WTC11 (cell line): ENCODE data around the gene PLEKHH1.

Experiments
- CBFB ChIP-seq: sonication (generic); formaldehyde crosslinking; IDR thresholded peaks from 2 replicates; pipeline ENCODE4 v1.8.1; 2022; ENCODE audit warnings: mild to moderate bottlenecking, low read depth, missing genetic modification reagents
- ETV6 ChIP-seq: sonication (generic); formaldehyde crosslinking; IDR thresholded peaks from 2 replicates; pipeline ENCODE4 v1.8.1; 2022; ENCODE audit warnings: mild to moderate bottlenecking, missing genetic modification reagents
- GRHL2 ChIP-seq: fragments of 250-450 bp; sonication (Bioruptor Pico); IDR thresholded peaks from 2 replicates; pipeline ENCODE4 v1.8.0; 2022; ENCODE audit warnings: mild to moderate bottlenecking, moderate library complexity; ENCODE audit not compliant: insufficient replicate concordance, severe bottlenecking
- JUN ChIP-seq: sonication (generic); formaldehyde crosslinking; IDR thresholded peaks from 2 replicates; pipeline ENCODE4 v1.8.0; 2023; ENCODE audit warnings: mild to moderate bottlenecking, missing genetic modification reagents
- NFYB ChIP-seq: sonication (generic); formaldehyde crosslinking; conservative IDR thresholded peaks from 2 replicates; pipeline ENCODE4 v1.8.0; 2022; ENCODE audit warnings: low read depth, missing genetic modification reagents
- TCF7 ChIP-seq: sonication (generic); formaldehyde crosslinking; IDR thresholded peaks from 2 replicates; pipeline ENCODE4 v1.8.0; 2022; ENCODE audit warnings: mild to moderate bottlenecking, low read depth, missing genetic modification reagents, moderate library complexity
- TF ChIP-seq, protein P1 (sequence below): fragments of 200-600 bp; IDR thresholded peaks from 2 replicates; pipeline ENCODE4 v1.8.0; 2022; ENCODE audit warnings: antibody characterized with exemption
- TF ChIP-seq, protein P2 (sequence below): sonication (generic); formaldehyde crosslinking; IDR thresholded peaks from 2 replicates; pipeline ENCODE4 v1.8.0; 2023; ENCODE audit warnings: mild to moderate bottlenecking, missing genetic modification reagents
- TF ChIP-seq, protein P3 (sequence below): sonication (generic); formaldehyde crosslinking; IDR thresholded peaks from 2 replicates; pipeline ENCODE4 v1.8.1; 2023; ENCODE audit warnings: mild to moderate bottlenecking, missing genetic modification reagents
- TF ChIP-seq, protein P4 (sequence below): sonication (generic); formaldehyde crosslinking; IDR thresholded peaks from 2 replicates; pipeline ENCODE4 v1.8.1; 2023; ENCODE audit warnings: mild to moderate bottlenecking, missing genetic modification reagents, borderline replicate concordance
- TF ChIP-seq, protein P5 (sequence below): sonication (generic); formaldehyde crosslinking; IDR thresholded peaks from 2 replicates; pipeline ENCODE4 v1.8.1; 2023; ENCODE audit warnings: mild to moderate bottlenecking, missing genetic modification reagents, moderate library complexity
- TF ChIP-seq, protein P6 (sequence below): sonication (generic); formaldehyde crosslinking; IDR thresholded peaks from 2 replicates; pipeline ENCODE4 v1.8.0; 2022; ENCODE audit warnings: mild to moderate bottlenecking, missing genetic modification reagents

DNA sequence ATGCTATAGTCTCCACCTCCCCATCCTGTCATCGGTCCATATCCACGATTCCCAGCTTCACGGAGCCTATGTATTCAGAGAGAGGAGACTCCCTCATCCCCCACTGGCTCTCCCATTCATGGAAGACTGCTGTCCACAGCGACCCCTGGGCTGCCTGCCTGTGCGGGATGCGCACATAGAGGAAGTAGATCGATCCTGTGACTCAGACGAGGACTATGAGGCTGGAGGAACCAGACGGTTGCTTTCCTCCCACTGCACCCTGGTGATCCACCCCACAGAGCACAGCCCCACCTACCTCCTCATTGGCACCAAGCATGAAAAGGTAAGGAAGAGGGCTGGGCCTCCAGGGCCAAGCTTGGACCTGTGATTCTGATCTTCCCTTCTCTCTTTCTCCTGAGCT is 42.6 kb downstream of the PLEKHH1 start:
- TF ChIP-seq, protein P1, sequence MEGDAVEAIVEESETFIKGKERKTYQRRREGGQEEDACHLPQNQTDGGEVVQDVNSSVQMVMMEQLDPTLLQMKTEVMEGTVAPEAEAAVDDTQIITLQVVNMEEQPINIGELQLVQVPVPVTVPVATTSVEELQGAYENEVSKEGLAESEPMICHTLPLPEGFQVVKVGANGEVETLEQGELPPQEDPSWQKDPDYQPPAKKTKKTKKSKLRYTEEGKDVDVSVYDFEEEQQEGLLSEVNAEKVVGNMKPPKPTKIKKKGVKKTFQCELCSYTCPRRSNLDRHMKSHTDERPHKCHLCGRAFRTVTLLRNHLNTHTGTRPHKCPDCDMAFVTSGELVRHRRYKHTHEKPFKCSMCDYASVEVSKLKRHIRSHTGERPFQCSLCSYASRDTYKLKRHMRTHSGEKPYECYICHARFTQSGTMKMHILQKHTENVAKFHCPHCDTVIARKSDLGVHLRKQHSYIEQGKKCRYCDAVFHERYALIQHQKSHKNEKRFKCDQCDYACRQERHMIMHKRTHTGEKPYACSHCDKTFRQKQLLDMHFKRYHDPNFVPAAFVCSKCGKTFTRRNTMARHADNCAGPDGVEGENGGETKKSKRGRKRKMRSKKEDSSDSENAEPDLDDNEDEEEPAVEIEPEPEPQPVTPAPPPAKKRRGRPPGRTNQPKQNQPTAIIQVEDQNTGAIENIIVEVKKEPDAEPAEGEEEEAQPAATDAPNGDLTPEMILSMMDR, result no peak
- TF ChIP-seq TCF7 (CRISPR knock-in tag) (no peak), ETV6 (CRISPR knock-in tag) (no peak), JUN (no peak), NFYB (CRISPR knock-in tag) (no peak), GRHL2 (CRISPR knock-in tag) (no peak), CBFB (no peak)
- TF ChIP-seq, protein P2, sequence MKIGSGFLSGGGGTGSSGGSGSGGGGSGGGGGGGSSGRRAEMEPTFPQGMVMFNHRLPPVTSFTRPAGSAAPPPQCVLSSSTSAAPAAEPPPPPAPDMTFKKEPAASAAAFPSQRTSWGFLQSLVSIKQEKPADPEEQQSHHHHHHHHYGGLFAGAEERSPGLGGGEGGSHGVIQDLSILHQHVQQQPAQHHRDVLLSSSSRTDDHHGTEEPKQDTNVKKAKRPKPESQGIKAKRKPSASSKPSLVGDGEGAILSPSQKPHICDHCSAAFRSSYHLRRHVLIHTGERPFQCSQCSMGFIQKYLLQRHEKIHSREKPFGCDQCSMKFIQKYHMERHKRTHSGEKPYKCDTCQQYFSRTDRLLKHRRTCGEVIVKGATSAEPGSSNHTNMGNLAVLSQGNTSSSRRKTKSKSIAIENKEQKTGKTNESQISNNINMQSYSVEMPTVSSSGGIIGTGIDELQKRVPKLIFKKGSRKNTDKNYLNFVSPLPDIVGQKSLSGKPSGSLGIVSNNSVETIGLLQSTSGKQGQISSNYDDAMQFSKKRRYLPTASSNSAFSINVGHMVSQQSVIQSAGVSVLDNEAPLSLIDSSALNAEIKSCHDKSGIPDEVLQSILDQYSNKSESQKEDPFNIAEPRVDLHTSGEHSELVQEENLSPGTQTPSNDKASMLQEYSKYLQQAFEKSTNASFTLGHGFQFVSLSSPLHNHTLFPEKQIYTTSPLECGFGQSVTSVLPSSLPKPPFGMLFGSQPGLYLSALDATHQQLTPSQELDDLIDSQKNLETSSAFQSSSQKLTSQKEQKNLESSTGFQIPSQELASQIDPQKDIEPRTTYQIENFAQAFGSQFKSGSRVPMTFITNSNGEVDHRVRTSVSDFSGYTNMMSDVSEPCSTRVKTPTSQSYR (CRISPR knock-in tag), result no peak
- TF ChIP-seq, protein P3, sequence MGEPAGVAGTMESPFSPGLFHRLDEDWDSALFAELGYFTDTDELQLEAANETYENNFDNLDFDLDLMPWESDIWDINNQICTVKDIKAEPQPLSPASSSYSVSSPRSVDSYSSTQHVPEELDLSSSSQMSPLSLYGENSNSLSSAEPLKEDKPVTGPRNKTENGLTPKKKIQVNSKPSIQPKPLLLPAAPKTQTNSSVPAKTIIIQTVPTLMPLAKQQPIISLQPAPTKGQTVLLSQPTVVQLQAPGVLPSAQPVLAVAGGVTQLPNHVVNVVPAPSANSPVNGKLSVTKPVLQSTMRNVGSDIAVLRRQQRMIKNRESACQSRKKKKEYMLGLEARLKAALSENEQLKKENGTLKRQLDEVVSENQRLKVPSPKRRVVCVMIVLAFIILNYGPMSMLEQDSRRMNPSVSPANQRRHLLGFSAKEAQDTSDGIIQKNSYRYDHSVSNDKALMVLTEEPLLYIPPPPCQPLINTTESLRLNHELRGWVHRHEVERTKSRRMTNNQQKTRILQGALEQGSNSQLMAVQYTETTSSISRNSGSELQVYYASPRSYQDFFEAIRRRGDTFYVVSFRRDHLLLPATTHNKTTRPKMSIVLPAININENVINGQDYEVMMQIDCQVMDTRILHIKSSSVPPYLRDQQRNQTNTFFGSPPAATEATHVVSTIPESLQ (CRISPR knock-in tag), result no peak
- TF ChIP-seq, protein P4, sequence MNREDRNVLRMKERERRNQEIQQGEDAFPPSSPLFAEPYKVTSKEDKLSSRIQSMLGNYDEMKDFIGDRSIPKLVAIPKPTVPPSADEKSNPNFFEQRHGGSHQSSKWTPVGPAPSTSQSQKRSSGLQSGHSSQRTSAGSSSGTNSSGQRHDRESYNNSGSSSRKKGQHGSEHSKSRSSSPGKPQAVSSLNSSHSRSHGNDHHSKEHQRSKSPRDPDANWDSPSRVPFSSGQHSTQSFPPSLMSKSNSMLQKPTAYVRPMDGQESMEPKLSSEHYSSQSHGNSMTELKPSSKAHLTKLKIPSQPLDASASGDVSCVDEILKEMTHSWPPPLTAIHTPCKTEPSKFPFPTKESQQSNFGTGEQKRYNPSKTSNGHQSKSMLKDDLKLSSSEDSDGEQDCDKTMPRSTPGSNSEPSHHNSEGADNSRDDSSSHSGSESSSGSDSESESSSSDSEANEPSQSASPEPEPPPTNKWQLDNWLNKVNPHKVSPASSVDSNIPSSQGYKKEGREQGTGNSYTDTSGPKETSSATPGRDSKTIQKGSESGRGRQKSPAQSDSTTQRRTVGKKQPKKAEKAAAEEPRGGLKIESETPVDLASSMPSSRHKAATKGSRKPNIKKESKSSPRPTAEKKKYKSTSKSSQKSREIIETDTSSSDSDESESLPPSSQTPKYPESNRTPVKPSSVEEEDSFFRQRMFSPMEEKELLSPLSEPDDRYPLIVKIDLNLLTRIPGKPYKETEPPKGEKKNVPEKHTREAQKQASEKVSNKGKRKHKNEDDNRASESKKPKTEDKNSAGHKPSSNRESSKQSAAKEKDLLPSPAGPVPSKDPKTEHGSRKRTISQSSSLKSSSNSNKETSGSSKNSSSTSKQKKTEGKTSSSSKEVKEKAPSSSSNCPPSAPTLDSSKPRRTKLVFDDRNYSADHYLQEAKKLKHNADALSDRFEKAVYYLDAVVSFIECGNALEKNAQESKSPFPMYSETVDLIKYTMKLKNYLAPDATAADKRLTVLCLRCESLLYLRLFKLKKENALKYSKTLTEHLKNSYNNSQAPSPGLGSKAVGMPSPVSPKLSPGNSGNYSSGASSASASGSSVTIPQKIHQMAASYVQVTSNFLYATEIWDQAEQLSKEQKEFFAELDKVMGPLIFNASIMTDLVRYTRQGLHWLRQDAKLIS (CRISPR knock-in tag), result no peak
- TF ChIP-seq, protein P5, sequence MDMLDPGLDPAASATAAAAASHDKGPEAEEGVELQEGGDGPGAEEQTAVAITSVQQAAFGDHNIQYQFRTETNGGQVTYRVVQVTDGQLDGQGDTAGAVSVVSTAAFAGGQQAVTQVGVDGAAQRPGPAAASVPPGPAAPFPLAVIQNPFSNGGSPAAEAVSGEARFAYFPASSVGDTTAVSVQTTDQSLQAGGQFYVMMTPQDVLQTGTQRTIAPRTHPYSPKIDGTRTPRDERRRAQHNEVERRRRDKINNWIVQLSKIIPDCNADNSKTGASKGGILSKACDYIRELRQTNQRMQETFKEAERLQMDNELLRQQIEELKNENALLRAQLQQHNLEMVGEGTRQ (CRISPR knock-in tag), result no peak
- TF ChIP-seq, protein P6, sequence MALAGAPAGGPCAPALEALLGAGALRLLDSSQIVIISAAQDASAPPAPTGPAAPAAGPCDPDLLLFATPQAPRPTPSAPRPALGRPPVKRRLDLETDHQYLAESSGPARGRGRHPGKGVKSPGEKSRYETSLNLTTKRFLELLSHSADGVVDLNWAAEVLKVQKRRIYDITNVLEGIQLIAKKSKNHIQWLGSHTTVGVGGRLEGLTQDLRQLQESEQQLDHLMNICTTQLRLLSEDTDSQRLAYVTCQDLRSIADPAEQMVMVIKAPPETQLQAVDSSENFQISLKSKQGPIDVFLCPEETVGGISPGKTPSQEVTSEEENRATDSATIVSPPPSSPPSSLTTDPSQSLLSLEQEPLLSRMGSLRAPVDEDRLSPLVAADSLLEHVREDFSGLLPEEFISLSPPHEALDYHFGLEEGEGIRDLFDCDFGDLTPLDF, result no peak
